ENCODE results near the gene MAP2K1.
"Not testable (repeated sequence)": the region's sequence is repeated elsewhere in the genome, so short reads cannot be mapped to it uniquely, and the experiment has no call there.

Gene MAP2K1

GRCh38 chr15:66424963-66425612 is 38.4 kb downstream of the MAP2K1 start:
- no peak for DNase-seq (ENCODE audit: low read depth)

GRCh38 chr15:66425837-66426236 is 39.1 kb downstream of the MAP2K1 start:
- no peak for DNase-seq (ENCODE audit: low read depth)

GRCh38 chr15:66429117-66429516 is 42.4 kb downstream of the MAP2K1 start:
- no peak for DNase-seq (ENCODE audit: low read depth)

GRCh38 chr15:66429546-66429945 is 42.8 kb downstream of the MAP2K1 start:
- no peak for DNase-seq (ENCODE audit: low read depth)

GRCh38 chr15:66430627-66431255 is 44.0 kb downstream of the MAP2K1 start:
- DNase-seq (ENCODE audit: low read depth) = no peak

GRCh38 chr15:66433726-66434125 is 47.0 kb downstream of the MAP2K1 start:
- DNase-seq (ENCODE audit: low read depth) = no peak

GRCh38 chr15:66440501-66440900 is 53.8 kb downstream of the MAP2K1 start:
- DNase-seq (ENCODE audit: low read depth) = no peak

GRCh38 chr15:66452420-66452819 is 65.7 kb downstream of the MAP2K1 start:
- no peak for DNase-seq (ENCODE audit: low read depth)

- no peak for DNase-seq (ENCODE audit: low read depth)
Measured at GRCh38 chr15:66452971-66453580, 66.4 kb downstream of the MAP2K1 start.

GRCh38 chr15:66454143-66454542 is 67.4 kb downstream of the MAP2K1 start:
- no peak for DNase-seq (ENCODE audit: low read depth)

GRCh38 chr15:66456211-66456610 is 69.5 kb downstream of the MAP2K1 start:
- DNase-seq (ENCODE audit: low read depth) = no peak

- DNase-seq (ENCODE audit: low read depth) = no peak
Measured at GRCh38 chr15:66459818-66460615, 73.3 kb downstream of the MAP2K1 start.

- DNase-seq (ENCODE audit: low read depth) = not testable (repeated sequence)
Measured at GRCh38 chr15:66461294-66461693, 74.6 kb downstream of the MAP2K1 start.

- no peak for DNase-seq (ENCODE audit: low read depth)
Measured at GRCh38 chr15:66461917-66462316, 75.2 kb downstream of the MAP2K1 start.

- no peak for DNase-seq (ENCODE audit: low read depth)
Measured at GRCh38 chr15:66462627-66463026, 75.9 kb downstream of the MAP2K1 start.

GRCh38 chr15:66465294-66465693 is 78.6 kb downstream of the MAP2K1 start:
- not testable (repeated sequence) for DNase-seq (ENCODE audit: low read depth)

GRCh38 chr15:66467162-66468040 is 80.7 kb downstream of the MAP2K1 start:
- DNase-seq (ENCODE audit: low read depth) = not testable (repeated sequence)

GRCh38 chr15:66470825-66471224 is 84.1 kb downstream of the MAP2K1 start:
- DNase-seq (ENCODE audit: low read depth) = not testable (repeated sequence)

- peak; percentile 25 for DNase-seq (ENCODE audit: low read depth)
Measured at GRCh38 chr15:66472176-66472999, 85.7 kb downstream of the MAP2K1 start.

GRCh38 chr15:66474135-66474534 is 87.4 kb downstream of the MAP2K1 start:
- DNase-seq (ENCODE audit: low read depth) = no peak

- no peak for DNase-seq (ENCODE audit: low read depth)
Measured at GRCh38 chr15:66474963-66475362, 88.3 kb downstream of the MAP2K1 start.

Measured in activated gamma-delta T cell treated with anti-CD3 and anti-CD28 coated beads, Interleukin-2, amount 50 U/mL, for 16 hours (primary cell).